ENCODE data around the gene CNPY3.
A peak's percentile ranks its signal among the peaks of the same experiment; 100 is the strongest.

CNPY3 gene

GRCh38 chr6:42960243-42961019, 31.2 kb downstream of the CNPY3 start, which contains the start of gene GNMT:
TSS of gene GNMT (plus strand) at chr6:42960754. CDS start at chr6:42960768, 14 bp downstream.
- DNase-seq (ENCODE audit: low spot score), result no peak

GRCh38 chr6:42961020-42961470, 31.8 kb downstream of the CNPY3 start:
- no peak for DNase-seq (ENCODE audit: low spot score)

GRCh38 chr6:42962096-42962495, 32.8 kb downstream of the CNPY3 start:
- DNase-seq (ENCODE audit: low spot score), result no peak

- DNase-seq (ENCODE audit: low spot score), result no peak
Observed at GRCh38 chr6:42962502-42963178, 33.4 kb downstream of the CNPY3 start.

GRCh38 chr6:42963179-42963854, 34.0 kb downstream of the CNPY3 start:
- DNase-seq (ENCODE audit: low spot score), result no peak

GRCh38 chr6:42963855-42964605, 34.8 kb downstream of the CNPY3 start:
- DNase-seq (ENCODE audit: low spot score), result peak; percentile 75

GRCh38 chr6:42966571-42966970, 37.3 kb downstream of the CNPY3 start:
- no peak for DNase-seq (ENCODE audit: low spot score)

GRCh38 chr6:42967228-42967627, 37.9 kb downstream of the CNPY3 start:
- DNase-seq (ENCODE audit: low spot score), result no peak

GRCh38 chr6:42968126-42968701, 38.9 kb downstream of the CNPY3 start:
- no peak for DNase-seq (ENCODE audit: low spot score)

GRCh38 chr6:42968783-42969182, 39.5 kb downstream of the CNPY3 start:
- DNase-seq (ENCODE audit: low spot score), result no peak

- no peak for DNase-seq (ENCODE audit: low spot score)
Observed at GRCh38 chr6:42969431-42969830, 40.2 kb downstream of the CNPY3 start.

- no peak for DNase-seq (ENCODE audit: low spot score)
Observed at GRCh38 chr6:42969934-42970333, 40.7 kb downstream of the CNPY3 start.

- no peak for DNase-seq (ENCODE audit: low spot score)
Observed at GRCh38 chr6:42970871-42971612, 41.8 kb downstream of the CNPY3 start.

- no peak for DNase-seq (ENCODE audit: low spot score)
Observed at GRCh38 chr6:42971746-42972327, 42.6 kb downstream of the CNPY3 start.

GRCh38 chr6:42973926-42974325, 44.6 kb downstream of the CNPY3 start:
- DNase-seq (ENCODE audit: low spot score), result no peak

GRCh38 chr6:42974919-42975505, 45.7 kb downstream of the CNPY3 start:
- no peak for DNase-seq (ENCODE audit: low spot score)

GRCh38 chr6:42978487-42978838, 49.2 kb downstream of the CNPY3 start:
- DNase-seq (ENCODE audit: low spot score), result no peak

- peak; percentile 97 for DNase-seq (ENCODE audit: low spot score)
Observed at GRCh38 chr6:42978839-42979522, 49.7 kb downstream of the CNPY3 start, which contains the start of gene PEX6. TSS of gene PEX6 (minus strand) at chr6:42979181. CDS start at chr6:42979150, 31 bp downstream.

GRCh38 chr6:42979523-42980177, 50.4 kb downstream of the CNPY3 start:
- no peak for DNase-seq (ENCODE audit: low spot score)
